Upper lobe of left lung (tissue), 6 donors: ENCODE measurements around the gene APBA1. TPM values are rescaled to one million over a fixed set of nuclear protein-coding genes. Genes with fewer than 3 reads are reported as not detected.

ENCODE experiments used
- ATAC-seq, 2 donors: fragments of 200-7000 bp; cut with Tn5 transposase; one replicate each; pipeline ENCODE4 v1.9.1; 2022; ENCODE audit warnings: mild to moderate bottlenecking in 2 of 2, moderate library complexity in 2 of 2; ENCODE audit not compliant: low FRiP score in 2 of 2
- DNase-seq, 2 donors: peaks; one replicate each; pipeline ENCODE4 v3.0.0-alpha.2; 2019 to 2020
- H3K27ac ChIP-seq, 4 donors: fragments of 200-600 bp; sonication (generic); one replicate each; pipeline ENCODE4 v1.5.1; 2016 to 2019
- H3K27me3 ChIP-seq, 4 donors: fragments of 200-600 bp; sonication (generic); one replicate each; pipeline ENCODE4 v1.5.1; 2017 to 2019
- H3K36me3 ChIP-seq, 4 donors: fragments of 200-600 bp; sonication (generic); one replicate each; pipeline ENCODE4 v1.5.1; 2016 to 2019
- H3K4me1 ChIP-seq, 4 donors: fragments of 200-600 bp; sonication (generic); one replicate each; pipeline ENCODE4 v1.5.1; 2018 to 2019
- H3K4me3 ChIP-seq, 4 donors: fragments of 200-600 bp; sonication (generic); one replicate each; pipeline ENCODE4 v1.5.1; 2017 to 2019; ENCODE audit warnings: mild to moderate bottlenecking in 2 of 4, moderate library complexity in 1 of 4
- H3K9me3 ChIP-seq, 4 donors: fragments of 200-600 bp; sonication (generic); one replicate each; pipeline ENCODE4 v1.5.1; 2018 to 2019
- EP300 ChIP-seq, 4 donors: sonication (generic); formaldehyde crosslinking; IDR thresholded peaks; one replicate each; pipeline ENCODE4 v1.5.1; 2017; ENCODE audit warnings: antibody characterized with exemption in 4 of 4, control low read depth in 2 of 4
- POLR2A ChIP-seq, 4 donors: fragments of 450-650 bp; IDR thresholded peaks; one replicate each; pipeline ENCODE4 v1.5.1; 2016 to 2017; ENCODE audit warnings: antibody characterized with exemption in 4 of 4, mild to moderate bottlenecking in 2 of 4
- POLR2AphosphoS5 ChIP-seq, 2 donors: sonication (generic); formaldehyde crosslinking; IDR thresholded peaks; one replicate each; pipeline ENCODE4 v1.5.1; 2017; ENCODE audit warnings: antibody characterized with exemption in 2 of 2
- WGBS, 2 donors: methylation state at CpG; one replicate each; pipeline ENCODE4 v1.1.5; 2017 to 2018; 5-methylcytosine and 5-hydroxymethylcytosine counted together
- total RNA-seq, 6 donors: library from RNA; depleted of rRNA in 4 of 6; stranded (reverse); fragments of >200 nt in 4 of 6; gene quantifications; one replicate each; pipeline versions ENCODE4 v1.1.0 to v1.2.1, GENCODE V29; 2016 to 2021
- TF ChIP-seq, protein P1 (sequence below), 6 experiments: fragments of 450-650 bp in 4 of 6; fragments of 200-600 bp in 2 of 6; sonication (generic) in 2 of 6; IDR thresholded peaks; one replicate each; pipeline ENCODE4 v1.5.1; 2016 to 2019; ENCODE audit warnings: antibody characterized with exemption in 6 of 6
- donor health status: DM: no; HTN: no; CAD: no; lungs with moderate emphysema.
- donor health status: DM: no; HTN: yes; CAD: no; lungs with severe emphysema.

The APBA1 gene
- total RNA-seq, 6 donors from 2014 or later, result 2.1 to 5.4 (median 4.0) TPM

DNA sequence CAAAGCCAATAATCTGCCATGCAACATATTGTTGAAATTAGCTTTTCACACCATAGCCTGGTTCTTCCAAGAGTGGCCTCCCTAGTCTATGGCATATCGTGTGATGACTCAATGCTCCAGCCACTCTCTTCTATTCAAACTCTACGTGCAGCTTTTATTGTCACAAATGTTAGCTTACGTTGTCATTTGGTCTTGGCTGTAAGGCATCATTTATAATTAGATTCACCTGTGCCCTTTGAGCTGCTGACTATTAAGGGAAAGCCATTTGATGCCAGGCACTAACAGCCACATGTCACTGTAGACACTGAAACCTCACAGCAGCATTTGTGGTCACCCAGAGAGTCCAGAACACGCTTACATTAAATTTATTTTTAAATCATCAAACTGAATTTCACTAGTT is 66.8 kb downstream of the APBA1 start:
- no peaks in the 10 kb centered on the region for H3K27me3 ChIP-seq

DNA sequence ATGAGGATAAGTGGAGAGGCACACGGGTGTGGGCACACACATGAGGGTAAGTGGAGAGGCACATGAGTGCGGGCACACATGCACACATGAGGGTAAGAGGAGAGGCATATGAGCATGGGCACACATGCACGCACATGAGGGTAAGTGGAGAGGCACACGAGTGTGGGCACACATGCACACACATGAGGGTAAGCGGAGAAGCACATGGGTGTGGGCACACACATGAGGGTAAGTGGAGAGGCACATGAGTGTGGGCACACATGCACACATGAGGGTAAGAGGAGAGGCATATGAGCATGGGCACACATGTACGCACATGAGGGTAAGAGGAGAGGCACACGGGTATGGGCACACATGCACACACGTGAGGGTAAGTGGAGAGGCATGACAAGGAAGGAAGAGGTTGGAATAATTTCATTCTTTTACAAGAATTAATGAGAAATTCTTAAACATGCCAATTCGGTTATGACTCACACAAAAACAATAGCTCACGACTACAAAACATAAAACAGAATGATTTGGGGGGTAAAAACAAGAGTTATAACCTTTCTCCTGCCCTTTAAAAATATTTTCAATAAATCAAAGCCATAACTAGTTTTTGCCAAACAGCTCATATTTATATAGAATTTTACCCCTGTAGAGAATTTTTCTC is 67.5 kb downstream of the APBA1 start:
- no peak for ATAC-seq
- TF ChIP-seq EP300 (IDR thresholded peaks at IDR 0.05) (no peak), POLR2A (IDR thresholded peaks at IDR 0.05) (no peak), POLR2AphosphoS5 (IDR thresholded peaks at IDR 0.05) (no peak)
- TF ChIP-seq, protein P1, sequence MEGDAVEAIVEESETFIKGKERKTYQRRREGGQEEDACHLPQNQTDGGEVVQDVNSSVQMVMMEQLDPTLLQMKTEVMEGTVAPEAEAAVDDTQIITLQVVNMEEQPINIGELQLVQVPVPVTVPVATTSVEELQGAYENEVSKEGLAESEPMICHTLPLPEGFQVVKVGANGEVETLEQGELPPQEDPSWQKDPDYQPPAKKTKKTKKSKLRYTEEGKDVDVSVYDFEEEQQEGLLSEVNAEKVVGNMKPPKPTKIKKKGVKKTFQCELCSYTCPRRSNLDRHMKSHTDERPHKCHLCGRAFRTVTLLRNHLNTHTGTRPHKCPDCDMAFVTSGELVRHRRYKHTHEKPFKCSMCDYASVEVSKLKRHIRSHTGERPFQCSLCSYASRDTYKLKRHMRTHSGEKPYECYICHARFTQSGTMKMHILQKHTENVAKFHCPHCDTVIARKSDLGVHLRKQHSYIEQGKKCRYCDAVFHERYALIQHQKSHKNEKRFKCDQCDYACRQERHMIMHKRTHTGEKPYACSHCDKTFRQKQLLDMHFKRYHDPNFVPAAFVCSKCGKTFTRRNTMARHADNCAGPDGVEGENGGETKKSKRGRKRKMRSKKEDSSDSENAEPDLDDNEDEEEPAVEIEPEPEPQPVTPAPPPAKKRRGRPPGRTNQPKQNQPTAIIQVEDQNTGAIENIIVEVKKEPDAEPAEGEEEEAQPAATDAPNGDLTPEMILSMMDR (IDR thresholded peaks at IDR 0.05), result no peak
- Histone ChIP-seq H3K27me3 (no peaks in the 10 kb centered on the region), H3K4me1 (peaks cover 0 to 4% (median 0%) of the 10 kb centered on the region in 4 donors), H3K9me3 (no peaks in the 10 kb centered on the region), H3K4me3 (no peak overlapping the region), H3K36me3 (no peaks in the 10 kb centered on the region), H3K27ac (no peak overlapping the region)
- WGBS, 2 donors, result 83 to 85% methylated on average over 10 of the region's 10 CpGs
- DNase-seq, result no peak

More for the DNA sequence above, 66.8 kb downstream of the APBA1 start:
- no peaks in the 10 kb centered on the region for H3K4me1 ChIP-seq
- DNase-seq (no peak), ATAC-seq (no peak)
- H3K36me3 ChIP-seq, result no peaks in the 10 kb centered on the region
- H3K27ac ChIP-seq, result no peak overlapping the region
- H3K4me3 ChIP-seq, result no peak overlapping the region
- no peaks in the 10 kb centered on the region for H3K9me3 ChIP-seq
- WGBS, 2 donors, result 65 to 89% methylated on average over 4 of the region's 4 CpGs
- no peak for TF ChIP-seq EP300 (IDR thresholded peaks at IDR 0.05)
- TF ChIP-seq, protein P1 (IDR thresholded peaks at IDR 0.05), result no peak
- no peak for TF ChIP-seq POLR2A (IDR thresholded peaks at IDR 0.05)
- no peak for TF ChIP-seq POLR2AphosphoS5 (IDR thresholded peaks at IDR 0.05)

DNA sequence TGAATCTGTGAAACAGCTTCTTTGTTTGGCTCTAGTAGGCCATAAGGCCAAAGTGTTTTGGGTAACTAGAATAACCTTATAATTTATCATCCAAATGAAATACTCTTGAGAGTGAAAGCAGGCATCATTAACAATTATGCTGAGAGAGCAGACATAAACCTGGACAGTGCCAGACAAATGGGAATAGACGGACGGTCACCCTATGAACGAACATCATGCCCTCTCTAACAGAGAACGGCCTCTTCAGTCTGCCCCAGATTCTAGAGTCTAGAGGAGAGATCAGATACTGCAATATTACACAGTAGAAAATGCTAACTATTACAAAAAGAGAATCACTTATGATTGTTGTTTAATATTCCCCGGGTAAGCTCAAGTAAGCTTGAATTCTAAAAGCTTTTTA is 68.5 kb downstream of the APBA1 start:
- DNase-seq (no peak), ATAC-seq (no peak)
- H3K4me3 ChIP-seq, result no peak overlapping the region
- no peaks in the 10 kb centered on the region for H3K36me3 ChIP-seq
- TF ChIP-seq, protein P1 (IDR thresholded peaks at IDR 0.05), result no peak
- TF ChIP-seq POLR2AphosphoS5 (IDR thresholded peaks at IDR 0.05) (no peak), POLR2A (IDR thresholded peaks at IDR 0.05) (no peak), EP300 (IDR thresholded peaks at IDR 0.05) (no peak)
- no peak overlapping the region for H3K27ac ChIP-seq
- no peaks in the 10 kb centered on the region for H3K27me3 ChIP-seq
- H3K9me3 ChIP-seq, result no peaks in the 10 kb centered on the region
- peaks cover 0 to 4% (median 2%) of the 10 kb centered on the region in 4 donors for H3K4me1 ChIP-seq
- WGBS, 2 donors, result 78 to 89% methylated on average over 5 of the region's 5 CpGs

DNA sequence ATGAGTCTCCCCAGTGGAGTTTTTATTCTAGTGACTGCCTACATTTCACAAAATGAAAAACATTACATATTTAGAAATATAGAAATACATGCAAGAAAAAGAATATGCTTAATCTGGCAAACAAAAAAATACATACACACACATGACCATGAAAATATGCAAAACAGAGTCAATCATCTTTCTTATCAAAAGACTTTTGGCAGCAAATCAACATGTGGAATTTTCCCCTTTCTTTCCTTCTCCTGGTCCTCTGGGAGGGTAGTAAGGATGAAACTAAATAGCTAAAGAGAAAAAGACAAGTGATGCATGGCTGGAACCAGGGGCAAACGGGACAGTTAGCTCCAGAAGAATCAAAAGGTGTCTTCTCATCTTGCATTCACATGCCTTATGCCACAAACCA is 69.4 kb downstream of the APBA1 start:
- no peak for ATAC-seq
- 59 to 62% methylated on average over 1 of the region's 1 CpG for WGBS, 2 donors
- no peak overlapping the region for H3K27ac ChIP-seq

More for the DNA sequence above, 69.4 kb downstream of the APBA1 start:
- Histone ChIP-seq H3K9me3 (no peaks in the 10 kb centered on the region), H3K4me1 (peaks cover 0 to 4% (median 2%) of the 10 kb centered on the region in 4 donors), H3K4me3 (no peak overlapping the region), H3K27me3 (no peaks in the 10 kb centered on the region), H3K36me3 (no peaks in the 10 kb centered on the region)
- no peak for DNase-seq
- TF ChIP-seq POLR2AphosphoS5 (IDR thresholded peaks at IDR 0.05) (no peak), POLR2A (IDR thresholded peaks at IDR 0.05) (no peak), EP300 (IDR thresholded peaks at IDR 0.05) (no peak)
- TF ChIP-seq, protein P1 (IDR thresholded peaks at IDR 0.05), result no peak
